ENCODE results near the gene CEMIP. TPM values are rescaled to one million over a fixed set of nuclear protein-coding genes. Genes with fewer than 3 reads are reported as not detected.

The CEMIP gene
- polyA plus RNA-seq, 1 of the 3 experiments (the other 2 are of a cell fraction), result 27.8 TPM

- Histone ChIP-seq H3K27ac (ENCODE audit: low read depth in 2 of 2, low read length in 1 of 2) (no peak overlapping the region), H3K9me3 (no peaks in the 10 kb centered on the region), H3K4me2 (no peak overlapping the region), H4K20me1 (ENCODE audit: insufficient read depth) (no peaks in the 10 kb centered on the region), H3F3A (replicated peaks; ENCODE audit: insufficient read depth) (no peaks in the 10 kb centered on the region), H3K4me1 (ENCODE audit: control insufficient read depth in 1 of 2, insufficient read depth in 2 of 2, low read depth in 1 of 2, low read length in 1 of 2) (peaks cover 0 to 4% of the 10 kb centered on the region in 2 experiments; a peak in 1 of 4 replicates), H3K9ac (no peak overlapping the region), H3K27me3 (ENCODE audit: insufficient read depth) (no peaks in the 10 kb centered on the region), H3K36me3 (replicated peaks in 1 of 2; ENCODE audit: control insufficient read depth in 1 of 2, insufficient read depth in 2 of 2, low read length in 1 of 2) (no peaks in the 10 kb centered on the region), H3K9me2 (no peaks in the 10 kb centered on the region), H3K4me3 (ENCODE audit: low read depth in 2 of 2, low read length in 1 of 2) (no peak overlapping the region), H2AFZ (ENCODE audit: low read depth) (no peak overlapping the region), H3K79me2 (ENCODE audit: insufficient read depth) (no peaks in the 10 kb centered on the region)
- WGBS (ENCODE audit: low lambda C conversion rate), result 78% methylated on average over 5 of the region's 5 CpGs
- TF ChIP-seq NFIC (IDR thresholded peaks at IDR 0.05; ENCODE audit: borderline replicate concordance), result no peak
- no peak for TF ChIP-seq JUND (IDR thresholded peaks at IDR 0.05)
- TF ChIP-seq FOXJ3 (CRISPR knock-in tag; IDR thresholded peaks at IDR 0.05), result no peak
- TF ChIP-seq IRF3 (IDR thresholded peaks at IDR 0.05; ENCODE audit: low read depth, low read length), result no peak
- TF ChIP-seq ZBTB33 (IDR thresholded peaks at IDR 0.05; ENCODE audit: borderline replicate concordance, low read depth), result no peak
- TF ChIP-seq REST (IDR thresholded peaks at IDR 0.05; ENCODE audit: low read depth, low read length), result no peak
- no peak for TF ChIP-seq FOXM1 (IDR thresholded peaks at IDR 0.05; ENCODE audit: low read depth)
- no peak for TF ChIP-seq SMC3 (IDR thresholded peaks at IDR 0.05; ENCODE audit: low read depth, low read length)
- TF ChIP-seq, protein P1, sequence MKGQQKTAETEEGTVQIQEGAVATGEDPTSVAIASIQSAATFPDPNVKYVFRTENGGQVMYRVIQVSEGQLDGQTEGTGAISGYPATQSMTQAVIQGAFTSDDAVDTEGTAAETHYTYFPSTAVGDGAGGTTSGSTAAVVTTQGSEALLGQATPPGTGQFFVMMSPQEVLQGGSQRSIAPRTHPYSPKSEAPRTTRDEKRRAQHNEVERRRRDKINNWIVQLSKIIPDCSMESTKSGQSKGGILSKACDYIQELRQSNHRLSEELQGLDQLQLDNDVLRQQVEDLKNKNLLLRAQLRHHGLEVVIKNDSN (IDR thresholded peaks at IDR 0.05; ENCODE audit: borderline replicate concordance, low read depth), result no peak
- TF ChIP-seq SIN3A (IDR thresholded peaks at IDR 0.05; ENCODE audit: borderline replicate concordance, low read depth, low read length), result no peak
- no peak for TF ChIP-seq POLR2AphosphoS5 (IDR thresholded peaks at IDR 0.05; ENCODE audit: low read depth, low read length)
- no peak for TF ChIP-seq USF2 (IDR thresholded peaks at IDR 0.05; ENCODE audit: borderline replicate concordance, low read depth, low read length)
- TF ChIP-seq ELF1 (IDR thresholded peaks at IDR 0.05), result no peak
- TF ChIP-seq TCF12 (IDR thresholded peaks at IDR 0.05), result no peak
- no peak for DNase-seq
- CTCF ChIA-PET, result interaction anchor here (2.7 kb wide), 1 partner anchor 92 kb away, joined by 6 read pairs; the partner anchor contains the start of gene CEMIP
- POLR2A ChIA-PET, result no interaction called here
These were observed 91.7 kb downstream of the CEMIP start for GRCh38 chr15:80870893-80871292.
